K562 (cell line): ENCODE results near the gene CCDC13. TPM values are rescaled to one million over a fixed set of nuclear protein-coding genes. Genes with fewer than 3 reads are reported as not detected.

Experiments
- CHD4 ChIP-seq: fragments of 200-600 bp; sonication (generic); IDR thresholded peaks from 3 replicates; pipeline ENCODE4 v1.6.1; 2012; ENCODE audit warnings: low read depth, mild to moderate bottlenecking, mixed read lengths, low read length, inconsistent platforms; ENCODE audit not compliant: insufficient read depth, insufficient replicate concordance, poor library complexity, severe bottlenecking
- CXXC5 ChIP-seq: fragments of 250-450 bp; sonication (Bioruptor Pico); IDR thresholded peaks from 2 replicates; pipeline ENCODE4 v1.8.0; 2022; ENCODE audit warnings: inconsistent platforms, mild to moderate bottlenecking, moderate library complexity
- ELF4 ChIP-seq: fragments of 450-650 bp; formaldehyde crosslinking; IDR thresholded peaks from 2 replicates; pipeline ENCODE4 v1.4.0; 2022; ENCODE audit warnings: missing genetic modification characterization
- EZH2 ChIP-seq: IDR thresholded peaks from 2 replicates; pipeline ENCODE4 v1.6.1; 2012; ENCODE audit warnings: low read depth, mild to moderate bottlenecking, inconsistent platforms, low read length, borderline replicate concordance
- GATAD2B ChIP-seq: fragments of 450-650 bp; IDR thresholded peaks from 2 replicates; pipeline ENCODE4 v1.6.1; 2017; ENCODE audit warnings: mild to moderate bottlenecking, borderline replicate concordance
- HDAC8 ChIP-seq: fragments of 450-650 bp; IDR thresholded peaks from 2 replicates; pipeline ENCODE4 v1.6.1; 2016; ENCODE audit warnings: mild to moderate bottlenecking, missing genetic modification characterization, moderate library complexity, missing compliant biosample characterization
- MECOM ChIP-seq: fragments of 250-450 bp; sonication (Bioruptor Pico); IDR thresholded peaks from 2 replicates; pipeline ENCODE4 v1.8.0; 2022; ENCODE audit warnings: inconsistent platforms
- NFIC ChIP-seq: fragments of 450-650 bp; IDR thresholded peaks from 2 replicates; pipeline ENCODE4 v1.6.1; 2017; ENCODE audit warnings: mild to moderate bottlenecking, inconsistent platforms
- NFRKB ChIP-seq: fragments of 450-650 bp; IDR thresholded peaks from 2 replicates; pipeline ENCODE4 v1.6.1; 2016; ENCODE audit warnings: low read depth
- NRF1 ChIP-seq, 2 experiments: fragments of 450-650 bp; IDR thresholded peaks in 1 of 2; conservative IDR thresholded peaks in 1 of 2; 2 replicates each; pipeline ENCODE4 v1.6.1; 2014; ENCODE audit warnings: mild to moderate bottlenecking in 2 of 2
- PCBP2 ChIP-seq: fragments of 200-400 bp; formaldehyde crosslinking; IDR thresholded peaks from 2 replicates; pipeline ENCODE4 v1.6.1; 2018; ENCODE audit warnings: low read length, low read depth, mild to moderate bottlenecking, moderate library complexity; ENCODE audit not compliant: poor library complexity, severe bottlenecking
- SIN3B ChIP-seq: fragments of 450-650 bp; IDR thresholded peaks from 2 replicates; pipeline ENCODE4 v1.6.1; 2017; ENCODE audit warnings: low read depth, mild to moderate bottlenecking, moderate library complexity
- SMAD2 ChIP-seq: fragments of 150-350 bp; IDR thresholded peaks from 2 replicates; pipeline ENCODE4 v1.6.1; 2014; ENCODE audit warnings: low read depth, mild to moderate bottlenecking, low read length
- SREBF2 ChIP-seq: sonication (generic); formaldehyde crosslinking; IDR thresholded peaks from 2 replicates; pipeline ENCODE4 v1.4.0; 2020; ENCODE audit warnings: mild to moderate bottlenecking, missing genetic modification reagents
- SRSF3 ChIP-seq: fragments of 200-400 bp; formaldehyde crosslinking; IDR thresholded peaks from 2 replicates; pipeline ENCODE4 v1.6.1; 2016; ENCODE audit warnings: mild to moderate bottlenecking, low read length, moderate library complexity; ENCODE audit not compliant: insufficient read depth
- TAF7 ChIP-seq: fragments of 450-650 bp; IDR thresholded peaks from 2 replicates; pipeline ENCODE4 v1.6.1; 2016; ENCODE audit warnings: missing genetic modification characterization, missing compliant biosample characterization
- TBL1XR1 ChIP-seq, 2 experiments: IDR thresholded peaks; 2 replicates each; pipeline ENCODE4 v1.6.1; 2012; ENCODE audit warnings: improper control_type of control experiment in 2 of 2, low read length in 2 of 2, mild to moderate bottlenecking in 1 of 2
- THRAP3 ChIP-seq: fragments of 450-650 bp; IDR thresholded peaks from 2 replicates; pipeline ENCODE4 v1.6.1; 2016; ENCODE audit warnings: mild to moderate bottlenecking, inconsistent platforms, borderline replicate concordance
- ZNF24 ChIP-seq: fragments of 450-650 bp; IDR thresholded peaks from 2 replicates; pipeline ENCODE4 v1.6.1; 2016
- ZNF551 ChIP-seq: fragments of 250-450 bp; sonication (Bioruptor Pico); IDR thresholded peaks from 2 replicates; pipeline ENCODE4 v1.5.0; 2021; ENCODE audit warnings: mild to moderate bottlenecking, moderate library complexity
- ZNF717 ChIP-seq: fragments of 250-450 bp; sonication (Bioruptor Pico); IDR thresholded peaks from 2 replicates; pipeline ENCODE4 v1.5.0; 2021
- ZZZ3 ChIP-seq: fragments of 450-650 bp; IDR thresholded peaks from 2 replicates; pipeline ENCODE4 v1.6.1; 2016; ENCODE audit warnings: antibody characterized with exemption, mild to moderate bottlenecking, moderate library complexity
- polyA plus RNA-seq, 8 experiments: library from polyadenylated mRNA; depleted of rRNA in 4 of 8; stranded (reverse) in 5 of 8; unstranded in 3 of 8; fragments of >200 nt; fragmentation: Nextera tagmentation in 2 of 8; fragmentation: Illumina TruSeq in 1 of 8; extraction: Ambion mirVana in 2 of 8; extraction: Trizol in 1 of 8; gene quantifications; 2 replicates each; pipeline versions ENCODE4 v1.2.1 to v1.2.3, GENCODE V29; 2011 to 2014; ENCODE audit warnings: inconsistent platforms in 1 of 8, missing spikeins in 1 of 8
- total RNA-seq, 7 experiments: library from RNA; depleted of rRNA in 6 of 7; stranded (reverse); fragments of >200 nt in 6 of 7; fragmentation: Illumina TruSeq in 2 of 7; extraction: Trizol in 2 of 7; gene quantifications; 2 replicates each; pipeline versions ENCODE4 v1.2.1 to v1.2.3, GENCODE V29; 2011 to 2021; ENCODE audit warnings: low replicate concordance in 1 of 7
- TF ChIP-seq, protein P1 (sequence below): fragments of 250-450 bp; sonication (Bioruptor Pico); IDR thresholded peaks from 2 replicates; pipeline ENCODE4 v1.8.0; 2022; ENCODE audit warnings: moderate library complexity, mild to moderate bottlenecking, inconsistent platforms
- TF ChIP-seq, protein P2 (sequence below): fragments of 450-650 bp; IDR thresholded peaks from 2 replicates; pipeline ENCODE4 v1.6.1; 2017; ENCODE audit warnings: mild to moderate bottlenecking, moderate library complexity
- TF ChIP-seq, protein P3 (sequence below): fragments of 250-450 bp; sonication (Bioruptor Pico); IDR thresholded peaks from 2 replicates; pipeline ENCODE4 v1.8.0; 2022; ENCODE audit warnings: moderate library complexity, mild to moderate bottlenecking, inconsistent platforms
- TF ChIP-seq, protein P4 (sequence below): fragments of 250-450 bp; sonication (Bioruptor Pico); IDR thresholded peaks from 2 replicates; pipeline ENCODE4 v1.4.0; 2020

The CCDC13 gene
- total and polyA plus RNA-seq, 9 of the 15 experiments (the other 6 are each of a cell fraction or from before 2014, with no cell fraction given), result 0.20 to 0.70 (median 0.48) TPM; not detected in 2

DNA sequence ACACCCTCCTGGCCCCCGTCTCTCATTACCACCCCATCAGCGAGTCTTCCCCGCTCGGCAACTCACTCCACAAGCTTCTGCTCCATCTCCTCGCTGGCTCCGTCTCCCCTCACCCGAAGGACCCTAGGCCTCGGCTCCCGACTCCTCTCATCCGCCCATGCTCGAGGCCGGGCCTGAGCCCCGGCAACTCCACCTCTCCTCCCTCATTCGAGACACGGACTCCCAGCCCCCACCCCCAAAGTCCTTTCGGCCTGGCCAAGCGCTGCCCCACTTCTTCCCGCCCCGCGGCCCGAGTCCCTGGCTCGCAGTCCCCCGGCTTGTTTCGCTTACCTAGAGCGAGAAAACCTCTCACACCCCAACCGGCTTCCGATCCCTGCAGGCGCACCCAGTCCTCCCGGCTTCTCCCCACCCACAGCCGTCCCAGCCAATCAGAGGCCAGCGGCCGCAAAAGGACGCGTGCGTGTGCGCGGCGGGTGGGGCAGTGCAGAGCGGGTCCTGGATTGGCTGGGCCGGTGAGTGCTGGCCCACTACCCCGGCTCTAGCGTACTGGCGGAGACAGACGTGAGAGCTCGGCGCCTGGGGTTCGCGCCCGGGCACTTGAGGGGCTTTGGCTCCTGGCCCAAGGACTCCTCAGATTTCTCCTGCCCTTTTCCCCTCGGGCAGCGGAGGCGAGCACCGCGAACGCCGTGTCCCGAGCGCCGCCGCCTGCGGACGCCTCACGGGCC lies 31.2 kb upstream of the CCDC13 start, which contains the start of gene HIGD1A (continued):
- TF ChIP-seq SMAD2 (no peak), EZH2 (no peak), CXXC5 (CRISPR knock-in tag) (peak; percentile 86), ZNF551 (CRISPR knock-in tag) (no peak), TAF7 (peak; percentile 53), NFRKB (peak; percentile 79; the same call in 1 of the 2 replicates), NFIC (peak; percentile 73), SRSF3 (no peak), ZZZ3 (no peak), NRF1 (conservative IDR thresholded peaks at IDR 0.05 in 1 of 2, IDR thresholded peaks at IDR 0.05 in 1 of 2) (peak; percentile 93 to 94), MECOM (CRISPR knock-in tag) (no peak), ELF4 (CRISPR knock-in tag) (peak; percentile 62; the same call in 1 of the 2 replicates), CHD4 (no peak), ZNF24 (no peak), THRAP3 (no peak), GATAD2B (no peak), SIN3B (no peak; the same call in 1 of the 2 replicates), PCBP2 (no peak), HDAC8 (tag) (no peak), ZNF717 (no peak), TBL1XR1 (IDR thresholded peaks at IDR 0.05; ENCODE audit: low read length in 2 of 2) (no peak), SREBF2 (CRISPR knock-in tag) (peak; percentile 76; the same call in 1 of the 2 replicates)
- TF ChIP-seq, protein P1, sequence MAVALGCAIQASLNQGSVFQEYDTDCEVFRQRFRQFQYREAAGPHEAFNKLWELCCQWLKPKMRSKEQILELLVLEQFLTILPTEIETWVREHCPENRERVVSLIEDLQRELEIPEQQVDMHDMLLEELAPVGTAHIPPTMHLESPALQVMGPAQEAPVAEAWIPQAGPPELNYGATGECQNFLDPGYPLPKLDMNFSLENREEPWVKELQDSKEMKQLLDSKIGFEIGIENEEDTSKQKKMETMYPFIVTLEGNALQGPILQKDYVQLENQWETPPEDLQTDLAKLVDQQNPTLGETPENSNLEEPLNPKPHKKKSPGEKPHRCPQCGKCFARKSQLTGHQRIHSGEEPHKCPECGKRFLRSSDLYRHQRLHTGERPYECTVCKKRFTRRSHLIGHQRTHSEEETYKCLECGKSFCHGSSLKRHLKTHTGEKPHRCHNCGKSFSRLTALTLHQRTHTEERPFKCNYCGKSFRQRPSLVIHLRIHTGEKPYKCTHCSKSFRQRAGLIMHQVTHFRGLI (CRISPR knock-in tag), result no peak
- TF ChIP-seq, protein P2, sequence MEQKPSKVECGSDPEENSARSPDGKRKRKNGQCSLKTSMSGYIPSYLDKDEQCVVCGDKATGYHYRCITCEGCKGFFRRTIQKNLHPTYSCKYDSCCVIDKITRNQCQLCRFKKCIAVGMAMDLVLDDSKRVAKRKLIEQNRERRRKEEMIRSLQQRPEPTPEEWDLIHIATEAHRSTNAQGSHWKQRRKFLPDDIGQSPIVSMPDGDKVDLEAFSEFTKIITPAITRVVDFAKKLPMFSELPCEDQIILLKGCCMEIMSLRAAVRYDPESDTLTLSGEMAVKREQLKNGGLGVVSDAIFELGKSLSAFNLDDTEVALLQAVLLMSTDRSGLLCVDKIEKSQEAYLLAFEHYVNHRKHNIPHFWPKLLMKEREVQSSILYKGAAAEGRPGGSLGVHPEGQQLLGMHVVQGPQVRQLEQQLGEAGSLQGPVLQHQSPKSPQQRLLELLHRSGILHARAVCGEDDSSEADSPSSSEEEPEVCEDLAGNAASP, result no peak
- TF ChIP-seq, protein P3, sequence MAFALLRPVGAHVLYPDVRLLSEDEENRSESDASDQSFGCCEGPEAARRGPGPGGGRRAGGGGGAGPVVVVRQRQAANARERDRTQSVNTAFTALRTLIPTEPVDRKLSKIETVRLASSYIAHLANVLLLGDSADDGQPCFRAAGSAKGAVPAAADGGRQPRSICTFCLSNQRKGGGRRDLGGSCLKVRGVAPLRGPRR (CRISPR knock-in tag), result 0 out of 2 replicates have a peak, but pooled peaks have one; percentile 75
- TF ChIP-seq, protein P4, sequence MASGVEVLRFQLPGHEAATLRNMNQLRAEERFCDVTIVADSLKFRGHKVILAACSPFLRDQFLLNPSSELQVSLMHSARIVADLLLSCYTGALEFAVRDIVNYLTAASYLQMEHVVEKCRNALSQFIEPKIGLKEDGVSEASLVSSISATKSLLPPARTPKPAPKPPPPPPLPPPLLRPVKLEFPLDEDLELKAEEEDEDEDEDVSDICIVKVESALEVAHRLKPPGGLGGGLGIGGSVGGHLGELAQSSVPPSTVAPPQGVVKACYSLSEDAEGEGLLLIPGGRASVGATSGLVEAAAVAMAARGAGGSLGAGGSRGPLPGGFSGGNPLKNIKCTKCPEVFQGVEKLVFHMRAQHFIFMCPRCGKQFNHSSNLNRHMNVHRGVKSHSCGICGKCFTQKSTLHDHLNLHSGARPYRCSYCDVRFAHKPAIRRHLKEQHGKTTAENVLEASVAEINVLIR (CRISPR knock-in tag), result no peak; the same call in 1 of the 2 replicates
